ENCODE measurements around the gene REPS2.

The REPS2 gene

DNA sequence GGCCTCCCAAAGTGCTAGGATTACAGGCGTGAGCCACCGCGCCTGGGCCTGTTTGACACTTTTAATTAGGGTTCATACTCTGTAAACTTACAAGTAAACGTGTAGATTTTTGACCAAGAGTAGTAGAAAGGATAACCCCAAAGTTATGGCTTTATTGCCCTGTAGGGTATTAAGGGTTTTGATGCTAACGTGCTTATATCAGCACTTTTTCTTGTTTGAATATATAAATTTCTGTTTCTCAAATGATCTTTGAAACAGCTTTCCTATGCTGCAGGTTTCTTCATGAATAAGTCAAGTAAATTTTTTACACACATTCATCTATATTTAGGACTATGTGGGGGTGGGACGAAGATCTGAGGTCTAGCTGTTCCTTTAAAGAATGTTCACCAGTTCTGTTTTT is 29.3 kb upstream of the REPS2 start:
- ChIA-PET POLR2A (no interaction called here), CTCF (no interaction called here)

DNA sequence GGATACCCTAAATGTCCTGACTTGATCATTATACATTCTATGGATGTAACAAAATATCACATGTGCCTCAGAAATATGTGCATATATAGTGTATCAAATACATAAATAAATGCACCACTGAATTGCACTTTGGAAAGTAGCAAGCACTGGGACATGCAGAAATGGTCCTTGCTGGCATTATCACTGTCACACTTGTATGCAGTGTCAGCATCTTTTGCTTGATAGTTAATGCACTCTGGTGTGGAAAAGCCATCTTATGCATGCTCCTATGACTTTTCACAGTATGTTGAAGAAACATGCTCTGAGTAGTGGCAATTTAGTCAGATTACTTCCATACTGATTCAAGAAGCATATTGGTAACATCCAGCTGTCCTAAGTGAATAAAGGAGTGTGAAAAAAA is 27.5 kb upstream of the REPS2 start:
- CTCF ChIA-PET: no interaction called here
- POLR2A ChIA-PET: no interaction called here
- no peak for DNase-seq (ENCODE audit: extremely low spot score)
- TF ChIP-seq ZNF384 (IDR thresholded peaks at IDR 0.05): no peak
- no peak for TF ChIP-seq BHLHE40 (IDR thresholded peaks at IDR 0.05; ENCODE audit: borderline replicate concordance)
- no peak for TF ChIP-seq LEF1 (IDR thresholded peaks at IDR 0.05; ENCODE audit: borderline replicate concordance)
- no peak for TF ChIP-seq SUZ12 (IDR thresholded peaks at IDR 0.05)
- TF ChIP-seq FOXK2 (IDR thresholded peaks at IDR 0.05): no peak
- no peak for TF ChIP-seq L3MBTL2 (conservative IDR thresholded peaks at IDR 0.05)

More for the DNA sequence above, 29.3 kb upstream of the REPS2 start:
- TF ChIP-seq CTBP1 (IDR thresholded peaks at IDR 0.05; ENCODE audit: borderline replicate concordance): no peak
- TF ChIP-seq NFRKB (IDR thresholded peaks at IDR 0.05): no peak
- TF ChIP-seq L3MBTL2 (conservative IDR thresholded peaks at IDR 0.05): no peak
- TF ChIP-seq ARNT (IDR thresholded peaks at IDR 0.05): no peak
- TF ChIP-seq FOXM1 (IDR thresholded peaks at IDR 0.05; ENCODE audit: borderline replicate concordance): no peak
- no peak for TF ChIP-seq SP1 (IDR thresholded peaks at IDR 0.05)
- TF ChIP-seq, protein P1, sequence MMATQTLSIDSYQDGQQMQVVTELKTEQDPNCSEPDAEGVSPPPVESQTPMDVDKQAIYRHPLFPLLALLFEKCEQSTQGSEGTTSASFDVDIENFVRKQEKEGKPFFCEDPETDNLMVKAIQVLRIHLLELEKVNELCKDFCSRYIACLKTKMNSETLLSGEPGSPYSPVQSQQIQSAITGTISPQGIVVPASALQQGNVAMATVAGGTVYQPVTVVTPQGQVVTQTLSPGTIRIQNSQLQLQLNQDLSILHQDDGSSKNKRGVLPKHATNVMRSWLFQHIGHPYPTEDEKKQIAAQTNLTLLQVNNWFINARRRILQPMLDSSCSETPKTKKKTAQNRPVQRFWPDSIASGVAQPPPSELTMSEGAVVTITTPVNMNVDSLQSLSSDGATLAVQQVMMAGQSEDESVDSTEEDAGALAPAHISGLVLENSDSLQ (IDR thresholded peaks at IDR 0.05): no peak
- TF ChIP-seq SUZ12 (IDR thresholded peaks at IDR 0.05): no peak
- no peak for TF ChIP-seq FOXA1 (IDR thresholded peaks at IDR 0.05)
- no peak for TF ChIP-seq ZNF384 (IDR thresholded peaks at IDR 0.05)
- TF ChIP-seq BHLHE40 (IDR thresholded peaks at IDR 0.05; ENCODE audit: borderline replicate concordance): no peak
- TF ChIP-seq HDGF (IDR thresholded peaks at IDR 0.05; ENCODE audit: borderline replicate concordance): no peak
- TF ChIP-seq LEF1 (IDR thresholded peaks at IDR 0.05; ENCODE audit: borderline replicate concordance): no peak
- TF ChIP-seq FOXK2 (IDR thresholded peaks at IDR 0.05): no peak
- no peak for TF ChIP-seq TARDBP (IDR thresholded peaks at IDR 0.05)
- TF ChIP-seq ELF4 (IDR thresholded peaks at IDR 0.05): no peak
- DNase-seq (ENCODE audit: extremely low spot score): no peak

DNA sequence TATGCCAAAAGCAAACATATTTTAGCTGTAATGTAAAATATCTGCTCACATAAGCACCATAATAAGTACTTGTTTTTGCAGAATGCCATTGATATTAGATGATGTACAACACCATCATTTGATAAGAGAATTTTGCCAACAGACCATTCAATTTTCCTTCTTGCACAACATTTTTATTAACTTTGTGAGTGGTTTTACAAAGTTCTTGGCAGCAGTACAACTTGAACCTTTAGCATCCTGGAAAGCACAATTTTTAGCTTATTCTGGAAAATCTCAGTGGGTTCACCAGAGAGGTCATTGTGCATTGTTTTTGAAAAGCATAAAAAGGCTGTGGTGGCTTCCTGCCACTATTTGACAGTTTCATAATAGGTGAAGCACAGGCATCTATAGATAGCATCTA is 26.4 kb upstream of the REPS2 start:
- no peak for TF ChIP-seq FOXM1 (IDR thresholded peaks at IDR 0.05; ENCODE audit: borderline replicate concordance)
- no peak for TF ChIP-seq LEF1 (IDR thresholded peaks at IDR 0.05; ENCODE audit: borderline replicate concordance)
- no peak for TF ChIP-seq TARDBP (IDR thresholded peaks at IDR 0.05)
- TF ChIP-seq L3MBTL2 (conservative IDR thresholded peaks at IDR 0.05): no peak
- no peak for TF ChIP-seq FOXA1 (IDR thresholded peaks at IDR 0.05)
- no peak for TF ChIP-seq HDGF (IDR thresholded peaks at IDR 0.05; ENCODE audit: borderline replicate concordance)
- TF ChIP-seq, protein P1 (IDR thresholded peaks at IDR 0.05): no peak
- TF ChIP-seq FOXK2 (IDR thresholded peaks at IDR 0.05): no peak
- TF ChIP-seq BHLHE40 (IDR thresholded peaks at IDR 0.05; ENCODE audit: borderline replicate concordance): no peak
- no peak for TF ChIP-seq ARNT (IDR thresholded peaks at IDR 0.05)
- no peak for TF ChIP-seq SUZ12 (IDR thresholded peaks at IDR 0.05)
- TF ChIP-seq ZNF384 (IDR thresholded peaks at IDR 0.05): no peak
- no peak for TF ChIP-seq ELF4 (IDR thresholded peaks at IDR 0.05)
- TF ChIP-seq CTBP1 (IDR thresholded peaks at IDR 0.05; ENCODE audit: borderline replicate concordance): no peak
- TF ChIP-seq SP1 (IDR thresholded peaks at IDR 0.05): no peak
- ChIA-PET POLR2A (no interaction called here), CTCF (no interaction called here)
- DNase-seq (ENCODE audit: extremely low spot score): no peak

DNA sequence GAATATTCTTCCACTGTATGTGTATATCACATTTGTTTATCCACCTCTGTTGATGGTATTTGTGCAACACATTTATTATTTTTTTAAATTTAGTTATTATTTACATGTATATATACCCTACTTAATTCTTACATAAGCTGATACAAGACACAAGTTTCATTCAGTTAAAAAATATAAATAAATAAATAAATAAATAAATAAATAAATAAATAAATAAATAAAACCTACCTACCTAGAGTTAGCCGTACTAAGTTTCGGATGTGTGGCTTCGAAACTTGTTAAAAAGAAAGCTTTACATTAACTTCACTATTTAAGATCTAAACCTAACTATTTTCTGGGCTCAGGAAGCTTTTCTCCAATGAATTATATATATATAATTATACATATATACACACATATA is 23.3 kb upstream of the REPS2 start:
- POLR2A ChIA-PET: no interaction called here
- no peak for DNase-seq (ENCODE audit: extremely low spot score)
- TF ChIP-seq FOXM1 (IDR thresholded peaks at IDR 0.05; ENCODE audit: borderline replicate concordance) (no peak), SUZ12 (IDR thresholded peaks at IDR 0.05) (no peak), SP1 (IDR thresholded peaks at IDR 0.05) (no peak), FOXK2 (IDR thresholded peaks at IDR 0.05) (no peak), HDGF (IDR thresholded peaks at IDR 0.05; ENCODE audit: borderline replicate concordance) (no peak), L3MBTL2 (conservative IDR thresholded peaks at IDR 0.05) (no peak), ARNT (IDR thresholded peaks at IDR 0.05) (no peak)
- CTCF ChIA-PET: no interaction called here

DNA sequence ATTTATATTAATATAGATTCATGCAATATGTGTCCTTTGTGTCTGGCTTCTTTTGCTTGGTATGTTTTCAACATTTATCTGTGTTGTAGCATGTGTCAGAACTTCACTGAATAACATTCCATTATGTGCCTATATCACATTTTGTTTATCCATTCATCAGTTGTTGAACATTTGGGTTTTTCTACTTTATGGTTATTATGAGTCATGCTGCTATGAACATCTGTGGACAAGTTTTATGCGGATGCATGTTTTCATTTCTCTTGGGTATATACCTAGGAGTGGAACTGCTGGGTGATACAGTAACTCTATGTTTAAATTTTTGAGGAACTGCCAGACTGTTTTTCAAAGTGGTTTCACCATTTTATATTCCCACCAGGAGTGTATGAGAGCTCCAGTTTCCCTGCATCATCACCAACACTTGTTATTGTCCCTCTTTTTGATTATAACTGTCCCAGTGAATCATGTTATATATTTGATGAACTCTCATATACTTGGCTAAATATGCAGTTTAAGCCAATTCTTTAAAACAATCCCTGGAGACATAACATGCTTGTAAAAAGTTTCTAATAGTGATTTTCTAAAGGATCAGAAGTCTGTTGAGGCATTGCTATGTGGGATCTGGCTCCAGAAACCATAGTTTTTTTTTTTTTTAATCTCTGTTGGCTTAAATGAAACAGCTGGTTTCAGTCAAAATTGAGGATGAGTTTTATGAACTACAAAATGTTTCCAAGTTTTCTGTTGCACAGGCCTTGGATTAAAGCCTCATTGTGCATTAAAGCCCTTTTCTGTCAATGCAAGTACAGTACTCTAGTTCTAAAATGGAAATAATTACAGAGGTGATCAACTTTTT is 21.6 kb upstream of the REPS2 start:
- ChIA-PET POLR2A (no interaction called here), CTCF (no interaction called here)
- TF ChIP-seq FOXM1 (IDR thresholded peaks at IDR 0.05; ENCODE audit: borderline replicate concordance) (no peak), ELF4 (IDR thresholded peaks at IDR 0.05) (no peak), L3MBTL2 (conservative IDR thresholded peaks at IDR 0.05) (no peak), SP1 (IDR thresholded peaks at IDR 0.05) (no peak), TARDBP (IDR thresholded peaks at IDR 0.05) (no peak), ARNT (IDR thresholded peaks at IDR 0.05) (no peak), CTBP1 (IDR thresholded peaks at IDR 0.05; ENCODE audit: borderline replicate concordance) (no peak), SUZ12 (IDR thresholded peaks at IDR 0.05) (no peak), FOXA1 (IDR thresholded peaks at IDR 0.05) (no peak), NFRKB (IDR thresholded peaks at IDR 0.05) (no peak), FOXK2 (IDR thresholded peaks at IDR 0.05) (no peak), HDGF (IDR thresholded peaks at IDR 0.05; ENCODE audit: borderline replicate concordance) (no peak), BHLHE40 (IDR thresholded peaks at IDR 0.05; ENCODE audit: borderline replicate concordance) (no peak), ZNF384 (IDR thresholded peaks at IDR 0.05) (no peak), LEF1 (IDR thresholded peaks at IDR 0.05; ENCODE audit: borderline replicate concordance) (no peak)
- TF ChIP-seq, protein P1 (IDR thresholded peaks at IDR 0.05): no peak
- DNase-seq (ENCODE audit: extremely low spot score): no peak

DNA sequence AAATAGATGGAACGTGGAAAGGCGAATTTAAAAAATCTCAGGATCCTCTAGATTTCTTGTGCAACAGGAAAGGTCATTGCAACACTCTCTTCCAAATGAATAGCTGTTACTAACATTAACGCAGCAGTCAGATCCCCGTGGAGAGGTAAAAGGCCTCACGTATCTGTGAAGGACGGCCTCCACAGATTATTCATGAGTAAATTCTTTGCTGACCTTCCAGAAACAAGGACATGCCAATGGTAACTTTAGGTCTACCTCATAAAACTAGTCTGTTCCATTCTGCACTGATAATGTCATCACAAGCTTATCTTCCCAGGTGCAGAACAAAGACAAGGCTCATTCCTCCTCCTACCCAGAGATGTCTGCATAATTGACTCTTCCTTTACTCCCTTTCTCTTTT is 16.1 kb upstream of the REPS2 start:
- ChIA-PET CTCF (interaction anchor here (1.0 kb wide), 1 partner anchor 11 kb away, joined by 3 read pairs; no protein-coding TSS in a partner anchor), POLR2A (interaction anchor here (1.6 kb wide), 1 partner anchor 48 kb away, joined by 5 read pairs; no protein-coding TSS in a partner anchor)
- TF ChIP-seq FOXA1 (IDR thresholded peaks at IDR 0.05) (no peak), CTBP1 (IDR thresholded peaks at IDR 0.05; ENCODE audit: borderline replicate concordance) (no peak), SP1 (IDR thresholded peaks at IDR 0.05) (no peak), TARDBP (IDR thresholded peaks at IDR 0.05) (no peak), ARNT (IDR thresholded peaks at IDR 0.05) (no peak), HDGF (IDR thresholded peaks at IDR 0.05; ENCODE audit: borderline replicate concordance) (no peak), LEF1 (IDR thresholded peaks at IDR 0.05; ENCODE audit: borderline replicate concordance) (no peak), L3MBTL2 (conservative IDR thresholded peaks at IDR 0.05) (no peak), BHLHE40 (IDR thresholded peaks at IDR 0.05; ENCODE audit: borderline replicate concordance) (no peak), NFRKB (IDR thresholded peaks at IDR 0.05) (no peak), ZNF384 (IDR thresholded peaks at IDR 0.05) (no peak), FOXK2 (IDR thresholded peaks at IDR 0.05) (no peak), ELF4 (IDR thresholded peaks at IDR 0.05) (no peak), FOXM1 (IDR thresholded peaks at IDR 0.05; ENCODE audit: borderline replicate concordance) (no peak), SUZ12 (IDR thresholded peaks at IDR 0.05) (no peak)
- TF ChIP-seq, protein P1 (IDR thresholded peaks at IDR 0.05): no peak
- DNase-seq (ENCODE audit: extremely low spot score): no peak
